ENCODE results near the gene AHDC1.
"Not testable (repeated sequence)": the region's sequence is repeated elsewhere in the genome, so short reads cannot be mapped to it uniquely, and the experiment has no call there.

AHDC1 gene

DNA sequence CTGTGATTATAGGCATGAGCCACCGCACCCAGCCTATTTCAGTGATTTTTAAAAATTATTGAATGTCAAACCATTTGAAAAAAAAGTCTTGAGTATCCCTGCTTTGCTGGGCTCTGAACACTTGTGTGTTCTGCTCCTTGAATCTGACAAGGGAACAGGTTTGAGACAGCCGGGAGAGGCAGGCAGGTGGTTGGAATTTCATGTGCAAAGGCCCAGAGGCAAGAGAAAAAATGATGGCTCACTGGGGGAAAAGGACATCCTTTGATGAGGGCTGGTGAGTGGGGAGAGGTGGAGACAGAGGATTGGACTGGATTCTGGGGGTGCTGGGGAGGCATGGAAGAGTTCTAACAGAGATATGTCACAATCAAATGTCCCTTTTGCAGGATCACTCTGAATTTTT lies 100.9 kb downstream of the AHDC1 start:
- Histone ChIP-seq H3K9me3 (no peaks in the 10 kb centered on the region), H3K4me1 (ENCODE audit: control insufficient read depth in 1 of 2, insufficient read depth in 1 of 2, low read depth in 1 of 2, low read length in 1 of 2) (no peaks in the 10 kb centered on the region), H3K4me3 (ENCODE audit: low read depth in 1 of 2, low read length in 1 of 2) (no peak overlapping the region), H3K27me3 (no peaks in the 10 kb centered on the region), H3K27ac (no peak overlapping the region), H3K36me3 (no peaks in the 10 kb centered on the region)
- TF ChIP-seq, protein P1, sequence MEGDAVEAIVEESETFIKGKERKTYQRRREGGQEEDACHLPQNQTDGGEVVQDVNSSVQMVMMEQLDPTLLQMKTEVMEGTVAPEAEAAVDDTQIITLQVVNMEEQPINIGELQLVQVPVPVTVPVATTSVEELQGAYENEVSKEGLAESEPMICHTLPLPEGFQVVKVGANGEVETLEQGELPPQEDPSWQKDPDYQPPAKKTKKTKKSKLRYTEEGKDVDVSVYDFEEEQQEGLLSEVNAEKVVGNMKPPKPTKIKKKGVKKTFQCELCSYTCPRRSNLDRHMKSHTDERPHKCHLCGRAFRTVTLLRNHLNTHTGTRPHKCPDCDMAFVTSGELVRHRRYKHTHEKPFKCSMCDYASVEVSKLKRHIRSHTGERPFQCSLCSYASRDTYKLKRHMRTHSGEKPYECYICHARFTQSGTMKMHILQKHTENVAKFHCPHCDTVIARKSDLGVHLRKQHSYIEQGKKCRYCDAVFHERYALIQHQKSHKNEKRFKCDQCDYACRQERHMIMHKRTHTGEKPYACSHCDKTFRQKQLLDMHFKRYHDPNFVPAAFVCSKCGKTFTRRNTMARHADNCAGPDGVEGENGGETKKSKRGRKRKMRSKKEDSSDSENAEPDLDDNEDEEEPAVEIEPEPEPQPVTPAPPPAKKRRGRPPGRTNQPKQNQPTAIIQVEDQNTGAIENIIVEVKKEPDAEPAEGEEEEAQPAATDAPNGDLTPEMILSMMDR (IDR thresholded peaks at IDR 0.05): no peak

DNA sequence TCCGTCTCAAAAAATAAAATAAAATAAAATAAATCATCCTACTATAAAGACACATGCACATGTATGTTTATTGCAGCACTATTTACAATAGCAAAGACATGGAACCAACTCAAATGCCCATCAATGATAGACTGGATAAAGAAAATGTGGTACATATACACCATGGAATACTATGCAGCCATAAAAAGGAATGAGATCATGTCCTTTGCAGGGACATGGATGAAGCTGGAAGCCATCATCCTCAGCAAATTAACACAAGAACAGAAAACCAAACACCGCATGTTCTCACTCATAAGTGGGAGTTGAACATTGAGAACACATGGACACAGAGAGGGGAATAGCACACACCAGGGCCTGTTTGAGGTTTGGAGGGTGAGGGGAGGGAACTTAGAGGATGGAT lies 102.8 kb downstream of the AHDC1 start:
- not testable (repeated sequence) for H3K36me3 ChIP-seq; H3K9me3 ChIP-seq; H3K4me1 ChIP-seq (ENCODE audit: control insufficient read depth in 1 of 2, insufficient read depth in 1 of 2, low read depth in 1 of 2, low read length in 1 of 2); H3K27ac ChIP-seq; H3K27me3 ChIP-seq; H3K4me3 ChIP-seq (ENCODE audit: low read depth in 1 of 2, low read length in 1 of 2)

DNA sequence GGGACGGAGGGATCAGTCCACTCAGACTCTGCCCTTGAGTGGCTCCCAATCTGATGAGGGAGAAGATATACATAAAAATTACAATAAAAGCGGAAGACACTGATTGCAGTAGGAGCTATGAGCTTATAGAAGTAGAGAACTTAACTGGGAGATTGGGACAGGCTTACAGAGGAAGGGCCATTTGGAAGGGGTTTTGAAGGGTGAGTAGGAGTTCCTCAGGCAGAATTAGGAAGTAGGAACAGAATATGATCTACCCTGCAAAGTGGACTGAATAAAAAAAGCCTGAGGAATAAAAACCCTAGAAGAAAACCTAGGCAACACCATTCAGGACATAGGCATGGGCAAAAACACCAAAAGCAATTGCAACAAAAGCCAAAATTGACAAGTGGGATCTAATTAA lies 104.8 kb downstream of the AHDC1 start:
- no peak overlapping the region for H3K4me3 ChIP-seq (ENCODE audit: low read depth in 1 of 2, low read length in 1 of 2)
- no peaks in the 10 kb centered on the region for H3K9me3 ChIP-seq
- H3K27me3 ChIP-seq: peaks cover 7% of the 10 kb centered on the region
- TF ChIP-seq, protein P1 (IDR thresholded peaks at IDR 0.05): no peak
- no peaks in the 10 kb centered on the region for H3K4me1 ChIP-seq (ENCODE audit: control insufficient read depth in 1 of 2, insufficient read depth in 1 of 2, low read depth in 1 of 2, low read length in 1 of 2)
- H3K36me3 ChIP-seq: no peaks in the 10 kb centered on the region
- no peak overlapping the region for H3K27ac ChIP-seq

DNA sequence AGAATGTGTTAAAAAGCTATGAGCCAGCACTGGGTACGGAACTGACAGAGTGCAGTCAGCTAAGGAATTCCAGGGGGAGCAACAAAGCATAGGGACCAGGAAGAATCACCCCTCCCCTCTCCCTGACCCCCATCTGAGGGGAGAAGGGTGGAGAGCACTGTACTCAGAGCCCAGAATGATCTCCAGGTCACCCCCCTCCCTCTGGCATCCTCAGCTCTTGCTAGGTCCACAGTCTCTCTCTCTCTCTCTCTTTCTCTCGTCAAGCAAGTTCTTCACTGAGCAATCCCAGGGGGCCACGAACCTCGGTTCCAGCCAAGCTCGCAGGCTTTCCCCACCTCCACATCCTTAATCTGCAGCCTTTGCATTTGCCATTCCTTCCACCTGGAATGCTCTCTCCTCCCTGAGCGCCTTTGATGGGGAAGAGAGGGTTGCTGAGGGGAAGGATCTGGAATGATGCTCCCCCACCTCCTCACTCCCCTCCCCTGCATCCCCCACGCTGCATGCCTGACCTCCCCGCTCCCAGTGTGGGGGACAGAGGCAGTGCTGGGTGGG lies 107.3 kb downstream of the AHDC1 start:
- TF ChIP-seq, protein P1 (IDR thresholded peaks at IDR 0.05): no peak
- Histone ChIP-seq H3K9me3 (no peaks in the 10 kb centered on the region), H3K4me1 (ENCODE audit: control insufficient read depth in 1 of 2, insufficient read depth in 1 of 2, low read depth in 1 of 2, low read length in 1 of 2) (no peaks in the 10 kb centered on the region), H3K36me3 (no peaks in the 10 kb centered on the region), H3K27me3 (peaks cover 7% of the 10 kb centered on the region), H3K4me3 (ENCODE audit: low read depth in 1 of 2, low read length in 1 of 2) (no peak overlapping the region), H3K27ac (no peak overlapping the region)

DNA sequence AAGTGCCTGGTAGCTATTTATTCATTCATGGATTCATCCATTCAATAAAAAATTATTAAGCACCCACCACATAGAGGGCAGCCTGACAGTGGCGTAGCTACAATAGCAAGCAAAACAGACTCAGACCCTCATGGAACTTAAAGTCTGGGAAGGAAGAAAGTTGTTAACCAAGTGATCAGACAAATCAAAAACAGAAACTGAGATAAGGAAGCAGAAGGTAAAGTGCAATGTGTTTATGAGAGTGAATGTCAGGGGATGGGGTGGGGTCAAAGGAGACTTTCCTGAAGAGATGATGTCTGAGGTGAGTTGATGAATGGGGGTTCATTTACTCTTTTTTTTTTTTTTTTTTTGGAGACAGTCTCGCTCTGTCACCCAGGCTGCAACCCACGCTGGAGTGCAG lies 111.1 kb downstream of the AHDC1 start:
- peaks cover 7% of the 10 kb centered on the region for H3K27me3 ChIP-seq
- no peak overlapping the region for H3K27ac ChIP-seq
- H3K36me3 ChIP-seq: no peaks in the 10 kb centered on the region
- H3K9me3 ChIP-seq: no peaks in the 10 kb centered on the region
- TF ChIP-seq, protein P1 (IDR thresholded peaks at IDR 0.05): no peak
- peaks cover 16 to 19% of the 10 kb centered on the region in 2 experiments for H3K4me1 ChIP-seq (ENCODE audit: control insufficient read depth in 1 of 2, insufficient read depth in 1 of 2, low read depth in 1 of 2, low read length in 1 of 2)
- H3K4me3 ChIP-seq (ENCODE audit: low read depth in 1 of 2, low read length in 1 of 2): no peak overlapping the region

DNA sequence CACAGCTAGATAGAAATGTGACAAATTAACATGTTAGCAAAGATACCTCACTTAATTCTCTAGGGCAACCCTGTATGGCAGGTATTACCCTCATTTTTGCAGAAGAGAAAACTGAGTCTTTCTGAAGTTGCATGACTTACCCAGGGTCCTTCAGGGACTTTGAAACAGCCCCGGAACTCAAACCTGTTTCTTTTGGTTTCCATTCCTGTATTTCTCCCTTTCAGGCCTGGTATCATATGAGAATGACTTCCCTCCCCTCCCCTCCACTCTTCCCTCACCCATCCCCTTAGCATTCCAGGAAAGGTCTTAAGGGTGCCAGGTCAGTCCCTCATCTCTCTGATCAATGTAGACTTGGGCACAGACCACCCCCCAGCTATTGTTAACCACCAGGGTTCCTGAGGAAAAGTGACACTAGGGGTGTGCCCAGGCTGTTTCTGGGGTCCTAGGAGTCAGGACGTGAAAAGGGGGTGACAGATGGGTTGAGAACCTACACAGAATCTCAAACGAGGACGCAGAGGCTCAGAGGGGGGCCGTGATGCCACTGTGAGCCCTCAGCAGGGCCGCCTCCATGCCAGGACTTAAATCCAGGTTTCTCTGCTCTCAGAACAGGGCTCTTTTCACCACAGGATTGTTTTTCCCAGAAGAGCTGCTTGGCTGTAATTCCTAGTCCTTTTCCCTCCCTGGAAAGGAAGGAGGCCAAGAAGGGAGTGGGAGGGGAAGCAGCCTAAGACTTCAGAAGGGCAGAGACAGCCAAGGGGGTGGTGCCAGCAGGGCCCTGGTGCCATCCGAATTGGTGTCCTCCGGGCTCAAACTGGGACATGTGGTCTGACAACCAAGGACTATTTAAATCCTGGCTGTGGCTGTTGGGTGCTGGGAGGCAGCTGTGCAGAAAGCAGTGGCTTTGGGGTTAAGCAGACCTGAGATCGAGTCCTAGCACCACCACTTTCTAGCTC lies 111.9 kb downstream of the AHDC1 start:
- Histone ChIP-seq H3K27me3 (peaks cover 3% of the 10 kb centered on the region), H3K36me3 (no peaks in the 10 kb centered on the region), H3K27ac (no peak overlapping the region), H3K4me1 (ENCODE audit: control insufficient read depth in 1 of 2, insufficient read depth in 1 of 2, low read depth in 1 of 2, low read length in 1 of 2) (peaks cover 20 to 22% of the 10 kb centered on the region in 2 experiments), H3K9me3 (no peaks in the 10 kb centered on the region), H3K4me3 (ENCODE audit: low read depth in 1 of 2, low read length in 1 of 2) (no peak overlapping the region)
- TF ChIP-seq, protein P1 (IDR thresholded peaks at IDR 0.05): no peak
